ENCODE measurements around the gene SNX27.
"Not testable (repeated sequence)": the region's sequence is repeated elsewhere in the genome, so short reads cannot be mapped to it uniquely, and the experiment has no call there.

Gene SNX27

GRCh38 chr1:151611832-151612500 lies at the start of gene SNX27:
TSS of gene SNX27 (plus strand) at chr1:151612050. CDS start at chr1:151612202, 152 bp downstream.
- DNase-seq = peak; percentile 94

GRCh38 chr1:151562661-151563060 lies 49.2 kb upstream of the SNX27 start:
- no peak for DNase-seq

GRCh38 chr1:151563376-151563775 lies 48.5 kb upstream of the SNX27 start:
- no peak for DNase-seq

- DNase-seq = peak; percentile 3
These were observed 46.2 kb upstream of the SNX27 start for GRCh38 chr1:151565502-151566189.

GRCh38 chr1:151568626-151569088 lies 43.2 kb upstream of the SNX27 start:
- peak; percentile 4 for DNase-seq

GRCh38 chr1:151570819-151571218 lies 41.0 kb upstream of the SNX27 start:
- peak; percentile 93 for DNase-seq

- no peak for DNase-seq
These were observed 37.0 kb upstream of the SNX27 start for GRCh38 chr1:151574575-151575529.

- DNase-seq = no peak
These were observed 34.7 kb upstream of the SNX27 start for GRCh38 chr1:151577173-151577572.

GRCh38 chr1:151578941-151579340 lies 32.9 kb upstream of the SNX27 start:
- DNase-seq = no peak

- no peak for DNase-seq
These were observed 32.2 kb upstream of the SNX27 start for GRCh38 chr1:151579436-151580225.

GRCh38 chr1:151581451-151581850 lies 30.4 kb upstream of the SNX27 start:
- no peak for DNase-seq

- DNase-seq = no peak
These were observed 29.9 kb upstream of the SNX27 start for GRCh38 chr1:151581921-151582320.

- DNase-seq = no peak
These were observed 28.1 kb upstream of the SNX27 start for GRCh38 chr1:151583796-151584195.

- DNase-seq = no peak
These were observed 27.6 kb upstream of the SNX27 start for GRCh38 chr1:151584278-151584677.

- no peak for DNase-seq
These were observed 27.1 kb upstream of the SNX27 start for GRCh38 chr1:151584780-151585179.

GRCh38 chr1:151585622-151586021 lies 26.2 kb upstream of the SNX27 start:
- no peak for DNase-seq

- no peak for DNase-seq
These were observed 20.9 kb upstream of the SNX27 start for GRCh38 chr1:151590961-151591360.

- DNase-seq = no peak
These were observed 18.1 kb upstream of the SNX27 start for GRCh38 chr1:151593730-151594129.

GRCh38 chr1:151594143-151594625 lies 17.7 kb upstream of the SNX27 start:
- DNase-seq = peak; percentile 84

GRCh38 chr1:151596166-151596953 lies 15.5 kb upstream of the SNX27 start:
- DNase-seq = peak; percentile 25

GRCh38 chr1:151602550-151602949 lies 9.3 kb upstream of the SNX27 start:
- not testable (repeated sequence) for DNase-seq
